ENCODE measurements around the gene TYW5. TPM values are rescaled to one million over a fixed set of nuclear protein-coding genes. Genes with fewer than 3 reads are reported as not detected.

Gene TYW5
- total RNA-seq, 2 donors from 2014 or later: 16.0 to 16.3 TPM

- TF ChIP-seq CTCF (conservative IDR thresholded peaks at IDR 0.05): no peak
- Histone ChIP-seq H3K36me3 (ENCODE audit: control insufficient read depth, insufficient read depth, low read length) (no peaks in the 10 kb centered on the region), H3K4me3 (ENCODE audit: low read length) (no peak overlapping the region), H3K9ac (ENCODE audit: extremely low read depth, low read length, poor library complexity, severe bottlenecking) (no peak overlapping the region), H3K9me3 (ENCODE audit: control insufficient read depth, low read length) (no peaks in the 10 kb centered on the region), H3K4me1 (ENCODE audit: control insufficient read depth, insufficient read depth, low read length) (no peaks in the 10 kb centered on the region), H3K27ac (ENCODE audit: low read depth, low read length) (no peak overlapping the region), H3K27me3 (ENCODE audit: control insufficient read depth, insufficient read depth, low read length, poor library complexity, severe bottlenecking) (peaks cover 5% of the 10 kb centered on the region)
- Mint-ChIP-seq H3K9me3 (peaks cover 1% of the 10 kb centered on the region), H3K27ac (no peak overlapping the region), H3K4me3 (no peak overlapping the region), H3K4me1 (no peaks in the 10 kb centered on the region), H3K27me3 (ENCODE audit: insufficient read depth) (peaks cover 7% of the 10 kb centered on the region), H3K36me3 (ENCODE audit: low read depth) (no peaks in the 10 kb centered on the region)
- 82 to 93% methylated on average over 3 to 6 of the region's 6 CpGs for WGBS, 2 experiments (ENCODE audit: insufficient coverage in 1 of 2, insufficient read length in 1 of 2)
- DNase-seq: no peak
Measured at GRCh38 chr2:199883474-199884212, 71.6 kb downstream of the TYW5 start.

- Histone ChIP-seq H3K36me3 (ENCODE audit: control insufficient read depth, insufficient read depth, low read length) (no peaks in the 10 kb centered on the region), H3K4me1 (ENCODE audit: control insufficient read depth, insufficient read depth, low read length) (no peaks in the 10 kb centered on the region), H3K4me3 (ENCODE audit: low read length) (no peak overlapping the region), H3K27ac (ENCODE audit: low read depth, low read length) (no peak overlapping the region), H3K9ac (ENCODE audit: extremely low read depth, low read length, poor library complexity, severe bottlenecking) (no peak overlapping the region), H3K27me3 (ENCODE audit: control insufficient read depth, insufficient read depth, low read length, poor library complexity, severe bottlenecking) (peaks cover 5% of the 10 kb centered on the region), H3K9me3 (ENCODE audit: control insufficient read depth, low read length) (no peaks in the 10 kb centered on the region)
- Mint-ChIP-seq H3K27ac (no peak overlapping the region), H3K36me3 (ENCODE audit: low read depth) (no peaks in the 10 kb centered on the region), H3K27me3 (ENCODE audit: insufficient read depth) (peaks cover 7% of the 10 kb centered on the region), H3K4me1 (no peaks in the 10 kb centered on the region), H3K4me3 (no peak overlapping the region), H3K9me3 (peaks cover 6% of the 10 kb centered on the region)
- no peak for DNase-seq
- TF ChIP-seq CTCF (conservative IDR thresholded peaks at IDR 0.05): no peak
Measured at GRCh38 chr2:199882667-199883066, 72.6 kb downstream of the TYW5 start.

Other genes with a start within 250 kb of the TYW5 start
- 1 to 10 TPM in 1 of 2 donors, under 1 TPM in 1; 0.70 to 1.5 TPM for gene FTCDNL1, start 104.3 kb downstream of the TYW5 start, total RNA-seq
- 10 to 100 TPM; 16.3 to 24.6 TPM for gene C2orf69, start 44.2 kb downstream of the TYW5 start, total RNA-seq
- gene MAIP1, start 91 bp upstream of the TYW5 start, total RNA-seq: 10 to 100 TPM; 20.9 to 23.7 TPM